Measurements from ENCODE around the gene ABHD6.

ABHD6 gene

DNA sequence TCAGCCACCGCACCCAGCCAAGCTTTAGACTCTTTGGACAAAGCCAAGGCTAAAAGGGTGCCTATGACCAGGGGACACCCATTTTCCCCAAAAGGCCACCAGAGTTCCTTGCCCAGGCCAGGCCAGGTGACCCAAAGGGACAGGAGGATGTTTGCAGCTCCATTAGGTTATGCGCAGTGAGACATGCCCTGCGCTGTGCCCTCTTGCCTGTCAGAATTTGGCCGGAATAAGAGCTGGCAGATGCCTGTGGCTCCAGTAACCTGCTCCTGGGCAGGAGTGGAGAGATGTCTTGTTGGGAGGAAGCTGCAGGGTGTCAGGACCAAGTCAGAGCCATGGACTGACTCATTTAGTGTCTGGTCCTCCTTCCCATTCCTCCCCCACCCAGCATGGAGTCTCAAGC is 47.3 kb upstream of the ABHD6 start:
- TF ChIP-seq EZH2phosphoT487 (IDR thresholded peaks at IDR 0.05; ENCODE audit: low read depth), result no peak
- TF ChIP-seq, protein P1, sequence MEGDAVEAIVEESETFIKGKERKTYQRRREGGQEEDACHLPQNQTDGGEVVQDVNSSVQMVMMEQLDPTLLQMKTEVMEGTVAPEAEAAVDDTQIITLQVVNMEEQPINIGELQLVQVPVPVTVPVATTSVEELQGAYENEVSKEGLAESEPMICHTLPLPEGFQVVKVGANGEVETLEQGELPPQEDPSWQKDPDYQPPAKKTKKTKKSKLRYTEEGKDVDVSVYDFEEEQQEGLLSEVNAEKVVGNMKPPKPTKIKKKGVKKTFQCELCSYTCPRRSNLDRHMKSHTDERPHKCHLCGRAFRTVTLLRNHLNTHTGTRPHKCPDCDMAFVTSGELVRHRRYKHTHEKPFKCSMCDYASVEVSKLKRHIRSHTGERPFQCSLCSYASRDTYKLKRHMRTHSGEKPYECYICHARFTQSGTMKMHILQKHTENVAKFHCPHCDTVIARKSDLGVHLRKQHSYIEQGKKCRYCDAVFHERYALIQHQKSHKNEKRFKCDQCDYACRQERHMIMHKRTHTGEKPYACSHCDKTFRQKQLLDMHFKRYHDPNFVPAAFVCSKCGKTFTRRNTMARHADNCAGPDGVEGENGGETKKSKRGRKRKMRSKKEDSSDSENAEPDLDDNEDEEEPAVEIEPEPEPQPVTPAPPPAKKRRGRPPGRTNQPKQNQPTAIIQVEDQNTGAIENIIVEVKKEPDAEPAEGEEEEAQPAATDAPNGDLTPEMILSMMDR (IDR thresholded peaks at IDR 0.05; ENCODE audit: low read depth, low read length), result no peak
- H3K27ac ChIP-seq (ENCODE audit: low read length), result no peak overlapping the region

DNA sequence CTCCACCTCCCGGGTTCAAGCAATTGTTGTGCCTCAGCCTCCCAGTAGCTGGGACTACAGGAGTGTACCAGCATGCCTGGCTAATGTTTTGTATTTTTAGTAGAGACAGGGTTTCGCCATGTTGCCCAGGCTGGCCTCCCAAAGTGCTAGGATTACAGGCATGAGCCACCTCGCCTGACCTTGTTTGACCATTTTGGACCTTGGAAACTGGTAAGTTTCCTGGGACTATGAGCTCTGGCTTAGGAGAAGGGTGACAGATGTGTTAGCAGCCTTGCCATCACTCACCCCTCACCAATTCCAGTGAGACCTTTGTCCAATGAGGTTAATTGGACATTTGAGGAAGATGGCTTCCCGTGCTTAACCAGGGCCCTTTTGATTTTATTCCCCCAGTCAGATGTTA is 46.7 kb upstream of the ABHD6 start:
- Histone ChIP-seq H3K79me2 (ENCODE audit: low read length) (no peaks in the 10 kb centered on the region), H4K20me1 (ENCODE audit: insufficient read depth, low read length) (no peaks in the 10 kb centered on the region), H3K27ac (ENCODE audit: low read length) (no peak overlapping the region), H3K36me3 (replicated peaks; ENCODE audit: low read depth, low read length) (peaks cover 3% of the 10 kb centered on the region), H3K27me3 (ENCODE audit: low read depth, low read length) (no peaks in the 10 kb centered on the region), H3K4me2 (ENCODE audit: low read length) (no peak overlapping the region), H2AFZ (ENCODE audit: low read depth, low read length) (no peak overlapping the region), H3K9ac (ENCODE audit: low read length) (no peak overlapping the region), H3K4me3 (ENCODE audit: low read length) (no peak overlapping the region), H3K9me3 (ENCODE audit: insufficient read depth, low read length) (peaks cover 3% of the 10 kb centered on the region), H3K4me1 (ENCODE audit: low read length) (peaks cover 1% of the 10 kb centered on the region; the same call in 1 of the 2 replicates)
- no peak for TF ChIP-seq EZH2phosphoT487 (IDR thresholded peaks at IDR 0.05; ENCODE audit: low read depth)
- TF ChIP-seq, protein P1 (IDR thresholded peaks at IDR 0.05; ENCODE audit: low read depth, low read length), result no peak

More for the DNA sequence above, 47.3 kb upstream of the ABHD6 start:
- Histone ChIP-seq H3K9me3 (ENCODE audit: insufficient read depth, low read length) (no peaks in the 10 kb centered on the region), H3K4me2 (ENCODE audit: low read length) (no peak overlapping the region), H3K4me3 (ENCODE audit: low read length) (no peak overlapping the region), H4K20me1 (ENCODE audit: insufficient read depth, low read length) (no peaks in the 10 kb centered on the region), H3K4me1 (ENCODE audit: low read length) (no peaks in the 10 kb centered on the region), H3K36me3 (replicated peaks; ENCODE audit: low read depth, low read length) (no peaks in the 10 kb centered on the region), H3K79me2 (ENCODE audit: low read length) (no peaks in the 10 kb centered on the region), H2AFZ (ENCODE audit: low read depth, low read length) (no peak overlapping the region), H3K27me3 (ENCODE audit: low read depth, low read length) (no peaks in the 10 kb centered on the region), H3K9ac (ENCODE audit: low read length) (no peak overlapping the region)

DNA sequence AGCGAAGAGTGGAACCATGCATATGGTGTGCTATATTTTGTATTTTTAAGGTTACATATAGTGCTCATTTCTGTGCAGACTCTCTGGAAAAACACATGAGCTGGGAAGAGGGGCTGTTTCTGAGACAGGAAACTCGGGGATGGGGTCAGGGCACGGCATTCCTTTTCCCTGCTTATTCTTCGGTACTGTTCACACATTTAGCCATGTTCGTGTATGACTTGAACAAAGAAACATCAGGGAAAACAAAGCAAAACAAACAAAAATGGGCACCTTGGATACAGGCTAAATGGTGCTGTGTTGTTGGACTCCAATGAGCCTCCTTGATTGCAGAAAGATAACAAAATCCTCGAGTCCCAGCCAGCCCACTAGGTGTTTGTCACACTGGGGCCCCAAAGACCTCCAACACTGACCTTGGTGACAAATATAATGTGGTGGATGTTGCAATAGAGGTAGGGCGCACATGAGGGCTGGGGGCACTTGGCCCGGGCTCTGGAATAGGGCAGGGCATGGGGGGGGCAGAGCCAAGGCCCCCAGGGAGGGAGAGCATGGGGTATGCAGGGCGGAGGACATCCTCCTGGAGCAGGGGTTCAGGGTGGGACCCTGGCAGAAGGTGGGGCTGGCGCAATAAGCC is 46.1 kb upstream of the ABHD6 start:
- no peaks in the 10 kb centered on the region for H4K20me1 ChIP-seq (ENCODE audit: insufficient read depth, low read length)
- H3K9ac ChIP-seq (ENCODE audit: low read length), result no peak overlapping the region
- no peaks in the 10 kb centered on the region for H3K79me2 ChIP-seq (ENCODE audit: low read length)
- H3K27me3 ChIP-seq (ENCODE audit: low read depth, low read length), result no peaks in the 10 kb centered on the region
- H3K4me3 ChIP-seq (ENCODE audit: low read length), result no peak overlapping the region
- H3K4me2 ChIP-seq (ENCODE audit: low read length), result no peak overlapping the region
- H3K9me3 ChIP-seq (ENCODE audit: insufficient read depth, low read length), result peaks cover 6% of the 10 kb centered on the region
- no peak overlapping the region for H2AFZ ChIP-seq (ENCODE audit: low read depth, low read length)
- TF ChIP-seq EZH2phosphoT487 (IDR thresholded peaks at IDR 0.05; ENCODE audit: low read depth), result no peak
- TF ChIP-seq, protein P1 (IDR thresholded peaks at IDR 0.05; ENCODE audit: low read depth, low read length), result no peak
- peaks cover 6% of the 10 kb centered on the region for H3K36me3 ChIP-seq (replicated peaks; ENCODE audit: low read depth, low read length)
- no peak overlapping the region for H3K27ac ChIP-seq (ENCODE audit: low read length)
- H3K4me1 ChIP-seq (ENCODE audit: low read length), result peaks cover 5% of the 10 kb centered on the region

DNA sequence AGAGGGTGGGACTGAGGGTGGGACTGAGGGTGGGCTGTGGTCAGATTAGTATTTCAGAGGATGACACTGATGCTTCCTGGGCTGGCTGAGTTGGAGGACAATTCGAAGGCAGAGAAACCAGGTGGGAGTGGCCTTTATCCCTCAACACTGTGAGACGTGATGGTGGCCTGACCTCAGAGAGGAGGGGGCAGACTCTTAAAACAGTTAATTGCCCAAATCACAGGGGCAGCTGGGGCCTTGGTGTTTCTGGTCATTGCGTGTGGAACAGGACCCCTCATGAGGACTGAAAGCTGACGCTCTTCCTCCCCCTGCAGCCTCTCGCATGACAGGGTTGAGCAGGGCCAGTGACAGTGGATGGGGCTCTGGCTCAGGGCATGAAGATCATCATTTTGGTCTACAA is 45.5 kb upstream of the ABHD6 start:
- Histone ChIP-seq H3K79me2 (ENCODE audit: low read length) (no peaks in the 10 kb centered on the region), H3K4me3 (ENCODE audit: low read length) (no peak overlapping the region), H3K36me3 (replicated peaks; ENCODE audit: low read depth, low read length) (peaks cover 6% of the 10 kb centered on the region), H3K27me3 (ENCODE audit: low read depth, low read length) (no peaks in the 10 kb centered on the region), H3K4me2 (ENCODE audit: low read length) (no peak overlapping the region), H2AFZ (ENCODE audit: low read depth, low read length) (no peak overlapping the region), H3K9ac (ENCODE audit: low read length) (no peak overlapping the region), H3K27ac (ENCODE audit: low read length) (no peak overlapping the region), H3K4me1 (ENCODE audit: low read length) (peaks cover 11% of the 10 kb centered on the region), H4K20me1 (ENCODE audit: insufficient read depth, low read length) (no peaks in the 10 kb centered on the region), H3K9me3 (ENCODE audit: insufficient read depth, low read length) (peaks cover 6% of the 10 kb centered on the region)
- no peak for TF ChIP-seq EZH2phosphoT487 (IDR thresholded peaks at IDR 0.05; ENCODE audit: low read depth)
- TF ChIP-seq, protein P1 (IDR thresholded peaks at IDR 0.05; ENCODE audit: low read depth, low read length), result no peak
